ENCODE measurements around the gene FBXW10.
"Not testable (repeated sequence)": the region's sequence is repeated elsewhere in the genome, so short reads cannot be mapped to it uniquely, and the experiment has no call there.

The FBXW10 gene

GRCh38 chr17:18753829-18754409 lies 10.1 kb downstream of the FBXW10 start:
- not testable (repeated sequence) for DNase-seq (ENCODE audit: low read depth, low spot score)

GRCh38 chr17:18755969-18756368 lies 12.1 kb downstream of the FBXW10 start:
- DNase-seq (ENCODE audit: low read depth, low spot score) = not testable (repeated sequence)

DNA sequence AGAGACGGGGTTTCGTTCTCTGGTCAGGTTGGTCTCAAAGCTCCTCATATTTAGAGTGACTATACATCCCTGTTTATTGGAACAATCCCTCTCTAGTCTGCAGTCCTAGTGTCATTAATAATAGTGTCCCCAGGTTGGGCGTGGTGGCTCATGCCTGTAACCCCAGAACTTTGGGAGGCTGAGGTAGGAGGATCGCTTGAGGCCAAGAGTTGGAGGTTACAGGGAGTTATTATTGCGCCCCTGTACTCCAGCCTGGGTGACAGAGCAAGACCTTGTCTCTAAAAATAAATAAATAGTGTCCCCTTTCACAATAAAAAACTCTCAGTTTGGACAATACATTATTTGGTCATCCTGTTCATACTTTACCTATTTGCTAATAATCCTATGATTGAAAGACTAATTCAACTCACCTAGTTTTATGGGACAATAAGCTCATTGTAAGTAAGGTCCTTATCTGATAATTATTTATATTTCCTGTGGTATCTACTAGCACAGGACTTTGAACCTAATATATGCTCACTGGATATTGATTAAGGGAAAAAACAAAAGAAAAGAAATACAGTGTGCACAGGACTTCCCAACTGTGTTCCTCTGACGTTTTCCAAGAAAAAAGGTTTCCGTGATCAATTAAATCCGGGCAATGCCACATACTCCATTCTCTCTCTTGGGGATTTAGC lies 13.7 kb downstream of the FBXW10 start:
- DNase-seq (ENCODE audit: low read depth, low spot score) = not testable (repeated sequence)

- DNase-seq (ENCODE audit: low read depth, low spot score) = not testable (repeated sequence)
Observed at GRCh38 chr17:18758344-18758743, 14.5 kb downstream of the FBXW10 start.

GRCh38 chr17:18760221-18760620 lies 16.4 kb downstream of the FBXW10 start:
- DNase-seq (ENCODE audit: low read depth, low spot score) = not testable (repeated sequence)

DNA sequence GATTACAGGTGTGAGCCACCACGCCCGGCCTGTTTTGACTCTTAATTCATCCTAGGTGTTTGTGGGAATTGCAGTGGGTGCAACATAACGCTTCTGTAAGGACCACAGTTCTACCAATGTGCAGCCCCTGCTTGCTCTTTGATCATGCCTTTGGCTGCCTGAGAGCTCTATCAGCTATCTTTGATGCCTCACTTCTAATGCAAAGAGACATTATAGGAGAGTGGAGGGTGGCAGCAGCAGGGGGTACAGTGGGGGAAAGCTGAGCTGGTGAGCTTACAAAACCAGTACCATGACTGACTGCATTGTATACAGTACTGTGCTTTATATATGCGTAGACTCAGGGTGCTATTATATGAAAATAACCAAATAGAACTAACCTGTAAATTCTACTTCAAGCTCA lies 26.7 kb downstream of the FBXW10 start:
- DNase-seq (ENCODE audit: low read depth, low spot score) = not testable (repeated sequence)

GRCh38 chr17:18771066-18771465 lies 27.2 kb downstream of the FBXW10 start:
- DNase-seq (ENCODE audit: low read depth, low spot score) = not testable (repeated sequence)

DNA sequence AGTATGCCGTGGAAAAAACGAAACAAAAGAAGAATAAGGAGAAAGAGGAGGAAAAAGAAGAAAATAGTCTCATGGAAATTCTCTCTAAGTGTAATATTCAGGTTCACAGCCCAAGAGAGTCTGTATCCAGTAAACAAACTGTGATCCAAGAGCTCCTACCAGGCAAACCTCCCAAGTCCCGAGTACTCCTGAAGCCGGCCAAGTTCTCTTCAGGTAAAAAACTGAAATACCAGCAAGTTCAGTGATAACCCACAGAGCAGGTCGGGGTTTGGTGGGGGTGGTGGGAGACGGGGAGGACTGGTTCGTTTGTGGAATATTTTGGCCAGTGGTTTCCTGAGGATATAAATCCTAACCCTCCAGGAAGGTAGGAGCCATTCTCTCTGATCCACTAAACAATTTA lies 28.6 kb downstream of the FBXW10 start:
- no peak for DNase-seq (ENCODE audit: low read depth, low spot score)

DNA sequence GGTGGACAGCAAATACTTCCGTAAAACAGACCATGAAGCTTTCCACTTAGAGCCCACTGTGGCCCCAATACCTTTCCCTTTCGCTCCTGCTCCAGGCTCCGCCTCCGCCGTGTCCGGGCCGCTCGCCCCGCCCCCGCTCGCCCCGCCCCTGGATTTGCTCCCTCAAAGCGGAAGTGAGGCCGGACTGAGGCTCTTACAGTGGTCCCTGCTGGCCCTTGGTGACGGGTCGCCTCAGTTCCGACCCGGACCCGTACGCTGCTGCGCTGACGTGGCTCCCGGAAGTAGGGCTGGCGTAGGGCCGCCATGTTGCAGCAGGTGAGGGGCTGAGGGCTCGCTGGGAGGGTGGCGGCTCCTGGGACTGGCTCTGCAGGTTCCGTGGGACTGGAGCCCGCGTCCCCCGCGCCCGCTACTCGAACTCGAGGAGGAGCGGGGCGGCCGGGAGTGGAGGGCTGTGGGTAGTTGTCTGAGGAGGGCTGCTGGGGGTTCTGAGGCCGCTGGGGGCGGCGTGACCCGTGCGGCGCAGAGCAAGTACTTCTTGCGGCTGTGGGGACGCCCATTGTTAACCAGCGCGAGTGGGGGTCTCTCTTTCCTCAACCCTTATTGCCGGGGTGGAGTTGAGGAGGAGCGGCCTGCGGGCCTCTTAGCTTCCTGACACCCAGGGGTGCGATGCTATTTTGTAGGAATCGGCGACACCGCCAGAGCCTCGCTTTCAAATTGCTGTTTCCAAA lies 37.3 kb downstream of the FBXW10 start, which contains the start of gene TVP23B:
Gene TVP23B, plus strand, starts transcription at position 193 of the 728 bp plus-strand sequence. Its CDS starts 111 bp downstream, at position 304.
- DNase-seq (ENCODE audit: low read depth, low spot score) = peak; percentile 91

DNA sequence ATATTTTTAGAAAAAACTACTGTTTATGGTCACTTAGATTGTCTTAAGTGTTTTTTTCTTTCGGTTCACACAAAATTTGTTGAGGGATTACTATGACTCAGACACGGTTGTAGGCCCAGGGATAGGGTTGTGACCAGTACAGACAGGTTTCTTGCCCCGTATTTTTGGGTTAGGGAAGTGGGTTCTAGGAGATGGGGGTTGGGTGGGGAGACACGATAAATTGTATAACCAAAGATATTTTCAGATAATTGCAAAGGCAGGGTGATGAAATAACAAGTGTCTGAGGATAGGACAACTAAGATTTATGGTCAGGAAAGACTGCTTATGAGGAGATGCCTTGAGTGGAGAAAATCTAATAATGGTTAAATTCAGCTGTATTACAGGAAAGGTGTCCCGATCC lies 38.0 kb downstream of the FBXW10 start:
- not testable (repeated sequence) for DNase-seq (ENCODE audit: low read depth, low spot score)

- not testable (repeated sequence) for DNase-seq (ENCODE audit: low read depth, low spot score)
Observed at GRCh38 chr17:18785933-18786332, 42.1 kb downstream of the FBXW10 start.

GRCh38 chr17:18786890-18787289 lies 43.0 kb downstream of the FBXW10 start:
- DNase-seq (ENCODE audit: low read depth, low spot score) = not testable (repeated sequence)

DNA sequence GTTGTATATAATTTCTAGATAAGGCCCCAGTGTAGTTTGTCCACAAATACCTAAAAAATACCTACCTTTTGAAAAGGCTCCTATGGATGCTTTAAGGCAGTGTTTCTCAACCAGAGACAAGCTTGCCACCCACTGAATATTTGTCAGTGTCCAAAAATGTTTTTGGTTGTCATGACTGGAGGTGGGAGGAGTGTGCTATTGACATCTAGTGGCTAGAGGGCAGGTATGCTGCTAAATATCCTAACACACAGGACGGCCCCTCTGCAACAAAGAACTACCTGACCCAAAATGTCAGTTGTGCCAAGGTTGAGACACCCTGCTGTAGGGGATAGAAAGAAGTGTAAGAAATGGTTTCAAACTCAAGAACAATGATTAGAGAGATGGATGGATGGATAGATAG lies 47.5 kb downstream of the FBXW10 start:
- not testable (repeated sequence) for DNase-seq (ENCODE audit: low read depth, low spot score)

GRCh38 chr17:18794841-18795240 lies 51.0 kb downstream of the FBXW10 start:
- DNase-seq (ENCODE audit: low read depth, low spot score) = not testable (repeated sequence)

DNA sequence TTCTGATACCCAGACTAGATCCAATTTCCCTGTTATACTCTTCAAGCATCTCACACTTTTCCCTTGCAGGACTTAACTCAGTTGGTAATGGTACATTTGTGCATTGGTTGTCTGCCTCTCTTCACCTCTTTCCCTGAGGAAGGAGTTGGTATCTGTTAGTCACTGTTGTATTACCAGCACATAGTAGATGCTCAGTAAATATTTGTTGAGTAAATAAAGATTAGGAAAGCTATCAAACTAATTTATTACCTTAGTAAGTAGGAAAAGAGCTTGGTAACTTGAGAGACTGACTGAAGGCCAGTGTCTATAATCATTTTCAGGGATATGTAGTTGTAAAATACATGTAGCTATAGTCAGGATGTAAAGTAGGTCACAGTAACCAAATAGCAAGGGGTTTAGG lies 53.0 kb downstream of the FBXW10 start:
- not testable (repeated sequence) for DNase-seq (ENCODE audit: low read depth, low spot score)

DNA sequence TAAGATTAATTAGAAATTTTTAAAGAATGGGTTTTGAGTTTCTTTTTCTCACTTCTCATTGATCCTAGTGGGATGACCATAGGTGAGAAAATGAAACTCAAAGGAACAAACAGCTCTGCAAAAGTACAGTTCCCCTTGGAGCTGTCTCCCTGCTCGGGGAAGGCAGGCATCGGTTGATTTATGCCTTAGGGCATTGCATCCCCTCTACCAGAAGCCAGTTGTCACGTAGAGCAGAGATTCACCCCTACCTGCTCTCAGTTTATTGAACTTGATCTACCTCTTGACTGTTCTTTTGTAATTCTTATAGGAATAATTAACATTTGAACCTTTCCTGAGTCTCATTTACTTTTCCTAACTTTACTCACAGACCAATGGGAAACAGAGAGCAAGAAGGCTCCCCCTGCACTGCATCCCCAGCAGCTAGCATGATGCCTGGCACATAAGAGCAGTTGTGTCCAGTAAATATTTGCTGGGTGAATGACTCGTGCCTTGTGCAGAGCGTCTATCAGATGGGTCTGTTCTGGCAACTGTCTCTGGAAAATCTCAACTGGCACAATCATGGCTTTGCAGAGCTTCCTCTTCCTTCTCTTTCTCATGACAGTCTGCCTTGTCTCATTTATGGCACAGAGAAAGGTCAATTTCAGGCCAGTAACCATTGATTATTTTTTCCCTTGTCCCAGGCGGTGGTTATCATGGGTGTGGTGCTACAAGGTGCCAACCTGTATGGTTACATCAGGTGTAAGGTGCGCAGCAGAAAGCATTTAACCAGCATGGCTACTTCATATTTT lies 59.8 kb downstream of the FBXW10 start:
- not testable (repeated sequence) for DNase-seq (ENCODE audit: low read depth, low spot score)

GRCh38 chr17:18815924-18816323 lies 72.1 kb downstream of the FBXW10 start:
- DNase-seq (ENCODE audit: low read depth, low spot score) = not testable (repeated sequence)

- peak; percentile 35 for DNase-seq (ENCODE audit: low read depth, low spot score)
Observed at GRCh38 chr17:18816489-18817371, 72.9 kb downstream of the FBXW10 start.

- not testable (repeated sequence) for DNase-seq (ENCODE audit: low read depth, low spot score)
Observed at GRCh38 chr17:18821430-18821829, 77.6 kb downstream of the FBXW10 start.

GRCh38 chr17:18827613-18828012 lies 83.8 kb downstream of the FBXW10 start:
- not testable (repeated sequence) for DNase-seq (ENCODE audit: low read depth, low spot score)
